BJ (cell line): ENCODE data around the gene ATP13A3. TPM values are rescaled to one million over a fixed set of nuclear protein-coding genes. Genes with fewer than 3 reads are reported as not detected.
"Not testable (repeated sequence)": the region's sequence is repeated elsewhere in the genome, so short reads cannot be mapped to it uniquely, and the experiment has no call there.

Source experiments
- CTCF ChIA-PET: fragments of 350-600 bp; formaldehyde crosslinking; extraction: SDS; loops from one replicate; lab custom pipeline; 2021; ENCODE audit warnings: antibody characterized with exemption, inconsistent platforms; lab: Yijun Ruan, JAX
- POLR2A ChIA-PET: fragments of 300-600 bp; sonication (Branson Sonifier 250); formaldehyde crosslinking; extraction: SDS; loops from one replicate; lab custom pipeline; 2021; ENCODE audit warnings: antibody characterized with exemption; lab: Charles Lee
- DNase-seq: peaks from one replicate; pipeline ENCODE4 v3.0.0-alpha.2; 2011; ENCODE audit warnings: low read depth
- H3K27me3 ChIP-seq: 2 replicates; pipeline ENCODE4 v1.6.0; 2011; ENCODE audit warnings: low read length; ENCODE audit not compliant: control insufficient read depth, insufficient read depth
- H3K36me3 ChIP-seq: 2 replicates; pipeline ENCODE4 v1.5.1; 2011; ENCODE audit warnings: low read length; ENCODE audit not compliant: control insufficient read depth, insufficient read depth
- H3K4me3 ChIP-seq: 2 replicates; pipeline ENCODE4 v1.5.1; 2011; ENCODE audit warnings: low read depth, mild to moderate bottlenecking, control low read depth, low read length
- CTCF ChIP-seq: IDR thresholded peaks from 2 replicates; pipeline ENCODE4 v1.5.1; 2011; ENCODE audit warnings: low read depth, mild to moderate bottlenecking, control low read depth, inconsistent platforms, low read length, moderate library complexity; ENCODE audit not compliant: insufficient read depth
- polyA plus RNA-seq: library from polyadenylated mRNA; depleted of rRNA; stranded (reverse); fragments of >200 nt; gene quantifications from 2 replicates; pipeline ENCODE4 v1.2.3, GENCODE V29; 2011

ATP13A3 gene
- polyA plus RNA-seq, 1 experiment: 47.1 TPM

- Histone ChIP-seq H3K36me3 (no peaks in the 10 kb centered on the region), H3K4me3 (no peak overlapping the region), H3K27me3 (no peaks in the 10 kb centered on the region)
- CTCF ChIA-PET: no interaction called here
- POLR2A ChIA-PET: no interaction called here
- TF ChIP-seq CTCF: no peak
- DNase-seq: no peak
These were observed 39.4 kb upstream of the ATP13A3 start for GRCh38 chr3:194526164-194526563.

DNA sequence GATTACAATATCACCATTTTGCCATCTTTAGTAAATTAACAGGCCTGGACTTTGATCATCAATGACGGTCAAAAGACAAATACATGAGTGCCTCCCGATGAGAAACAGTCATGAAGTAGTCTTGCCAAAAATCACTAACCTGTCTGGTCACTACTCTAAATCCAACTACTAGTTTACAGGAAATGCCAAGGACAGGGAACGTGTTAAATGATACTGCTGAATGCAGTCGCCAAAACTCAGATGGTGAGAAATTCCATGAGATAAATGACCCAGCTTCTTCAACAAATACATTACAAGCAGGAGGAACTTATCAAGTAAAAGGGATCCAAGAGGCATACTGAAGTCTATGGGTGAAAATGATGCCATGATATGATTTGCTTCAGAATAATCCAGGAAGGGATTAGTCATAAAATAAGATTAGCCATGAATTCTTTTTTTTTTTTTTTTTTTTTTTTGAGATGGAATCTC lies 35.8 kb upstream of the ATP13A3 start:
- DNase-seq: no peak
- Histone ChIP-seq H3K27me3 (no peaks in the 10 kb centered on the region), H3K4me3 (no peak overlapping the region), H3K36me3 (no peaks in the 10 kb centered on the region)
- POLR2A ChIA-PET: no interaction called here
- CTCF ChIA-PET: interaction anchor here (0.7 kb wide), 1 partner anchor 71 kb away, joined by 5 read pairs; no protein-coding TSS in a partner anchor
- TF ChIP-seq CTCF: no peak

DNA sequence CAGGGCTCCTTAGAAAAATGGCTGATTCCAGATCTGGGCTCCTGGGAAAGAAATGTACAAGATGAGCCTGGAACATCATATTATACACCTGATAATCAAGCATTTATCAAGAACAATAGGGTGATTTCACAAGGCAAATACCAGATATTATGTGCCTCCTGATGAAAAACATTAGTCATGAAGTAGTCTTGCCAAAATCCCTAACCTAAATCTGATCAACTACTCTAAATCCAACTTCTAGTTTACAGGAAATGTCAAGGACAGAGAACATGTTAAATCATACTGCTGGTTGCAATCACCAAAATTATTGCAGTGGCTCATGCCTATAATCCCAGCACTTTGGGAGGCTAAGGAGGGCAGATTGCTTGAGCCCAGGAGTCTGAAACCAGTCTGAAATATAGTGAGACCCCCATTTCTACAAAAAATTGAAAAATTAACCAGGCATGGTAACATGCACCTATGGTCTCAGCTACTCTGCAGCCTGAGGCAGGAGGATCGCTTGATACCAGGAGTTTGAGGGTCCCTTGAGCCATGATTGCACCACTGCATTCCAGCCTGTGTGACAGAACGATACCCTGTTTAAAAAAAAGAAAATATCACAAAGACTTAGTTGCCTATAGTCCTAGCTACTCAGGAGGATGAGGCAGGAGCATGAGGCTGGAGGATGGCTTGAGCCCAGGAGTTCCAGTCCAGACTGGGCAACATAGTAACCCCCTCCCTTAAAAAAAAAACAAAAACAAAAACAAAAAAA lies 34.9 kb upstream of the ATP13A3 start:
- POLR2A ChIA-PET: no interaction called here
- DNase-seq: peak; percentile 29
- TF ChIP-seq CTCF: no peak
- Histone ChIP-seq H3K27me3 (no peaks in the 10 kb centered on the region), H3K36me3 (no peaks in the 10 kb centered on the region), H3K4me3 (no peak overlapping the region)
- CTCF ChIA-PET: no interaction called here

GRCh38 chr3:194520682-194521162 lies 33.9 kb upstream of the ATP13A3 start:
- H3K27me3 ChIP-seq, DNase-seq, POLR2A ChIA-PET, H3K4me3 ChIP-seq, H3K36me3 ChIP-seq: not testable (repeated sequence)
- CTCF ChIA-PET: interaction anchor here (1.2 kb wide), 1 partner anchor 16 kb away, joined by 3 read pairs; no protein-coding TSS in a partner anchor

- CTCF ChIA-PET: interaction anchor here (0.7 to 1.2 kb wide), 2 partner anchors 17 to 22 kb away, joined by 3 read pairs; no protein-coding TSS in a partner anchor
- POLR2A ChIA-PET, H3K4me3 ChIP-seq, DNase-seq, H3K36me3 ChIP-seq, H3K27me3 ChIP-seq: not testable (repeated sequence)
These were observed 33.4 kb upstream of the ATP13A3 start for GRCh38 chr3:194520201-194520600.

GRCh38 chr3:194518652-194519051 lies 31.9 kb upstream of the ATP13A3 start:
- no peak overlapping the region for H3K4me3 ChIP-seq
- H3K36me3 ChIP-seq: no peaks in the 10 kb centered on the region
- ChIA-PET CTCF (interaction anchor here (0.6 to 1.4 kb wide), 2 partner anchors 36 to 45 kb away, joined by 3 read pairs; no protein-coding TSS in a partner anchor), POLR2A (no interaction called here)
- DNase-seq: peak; percentile 46
- H3K27me3 ChIP-seq: no peaks in the 10 kb centered on the region
- no peak for TF ChIP-seq CTCF
